Endometrium (tissue), 2 donors: ENCODE measurements around the gene PCDH15.

Experiments
- FAIRE-seq: peaks from 2 replicates; lab custom pipeline; 2012; peaks lifted over from hg19 to GRCh38; lab: Jason Lieb, UNC
- donor health status: control.
- donor health status: control.

Gene PCDH15

GRCh38 chr10:54800741-54801421 is at the start of gene PCDH15:
TSS of gene PCDH15 (minus strand) at chr10:54801231. CDS start at chr10:54664262, 136,969 bp downstream.
- no peak for FAIRE-seq

DNA sequence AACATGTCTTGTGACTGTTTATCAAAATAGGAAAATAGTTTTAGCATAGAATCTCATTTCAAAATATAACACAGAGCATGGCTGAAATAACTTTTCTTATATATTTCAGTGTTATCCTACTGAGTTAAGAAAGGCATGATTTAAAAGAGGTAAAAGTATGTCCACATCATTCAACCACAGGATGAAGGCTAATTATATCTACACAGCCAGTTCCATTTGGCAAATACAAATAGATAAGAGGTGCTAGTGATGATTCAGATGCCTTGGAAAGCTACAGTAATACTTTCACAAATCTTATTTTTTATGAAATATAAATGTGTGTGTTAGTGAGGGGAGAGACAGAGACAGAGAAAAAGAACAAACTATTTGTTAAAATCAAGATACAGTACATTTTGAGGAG is 42.9 kb upstream of the PCDH15 start:
- no peak for FAIRE-seq

DNA sequence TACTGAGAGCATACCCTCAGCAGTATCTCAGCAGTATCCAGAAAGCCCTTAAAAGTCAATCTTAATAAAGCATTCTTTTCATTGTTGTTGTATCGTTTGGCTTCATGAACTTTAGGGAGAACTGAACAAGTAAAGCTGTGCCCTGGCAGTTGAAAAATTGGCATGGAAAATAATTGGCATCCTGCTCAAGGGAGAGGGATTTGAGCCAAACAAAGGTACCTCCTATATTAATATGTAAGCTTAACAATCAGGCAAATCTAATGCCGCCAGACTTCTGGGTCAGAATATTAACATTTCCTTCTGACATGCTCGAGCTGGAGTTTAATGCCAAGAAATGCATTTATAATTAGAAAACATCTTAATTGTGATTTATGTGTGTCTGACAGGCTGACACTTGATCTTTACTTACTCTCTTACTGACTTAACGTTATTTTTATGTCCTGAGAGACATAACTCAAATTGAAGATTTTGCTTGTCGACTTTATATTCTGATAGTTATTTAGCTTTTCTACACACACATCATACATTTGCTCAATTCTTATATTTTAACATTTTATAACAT is 42.1 kb upstream of the PCDH15 start:
- no peak for FAIRE-seq

GRCh38 chr10:54837479-54837878 is 36.4 kb upstream of the PCDH15 start:
- FAIRE-seq = no peak

- FAIRE-seq = no peak
Measured at GRCh38 chr10:54833029-54833428, 32.0 kb upstream of the PCDH15 start.

GRCh38 chr10:54826994-54827560 is 26.0 kb upstream of the PCDH15 start:
- FAIRE-seq = no peak

DNA sequence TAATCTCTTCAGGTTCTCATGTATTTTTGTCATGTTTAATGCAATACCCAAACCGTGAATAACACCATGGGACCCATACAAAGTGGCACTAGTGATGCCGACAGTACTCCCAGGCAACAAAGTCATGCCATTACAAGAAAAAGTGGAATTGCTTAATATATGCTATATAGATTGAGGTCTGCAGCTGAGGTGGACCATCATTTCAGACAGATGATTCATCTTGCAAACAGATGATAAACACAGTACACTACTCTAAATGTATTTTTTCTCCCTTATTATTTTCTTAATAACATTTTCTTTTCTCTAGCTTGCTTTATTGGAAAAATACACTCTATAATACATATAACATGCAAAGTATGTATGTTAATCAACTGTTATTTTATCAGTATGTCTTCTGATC is 14.6 kb upstream of the PCDH15 start:
- FAIRE-seq = no peak

DNA sequence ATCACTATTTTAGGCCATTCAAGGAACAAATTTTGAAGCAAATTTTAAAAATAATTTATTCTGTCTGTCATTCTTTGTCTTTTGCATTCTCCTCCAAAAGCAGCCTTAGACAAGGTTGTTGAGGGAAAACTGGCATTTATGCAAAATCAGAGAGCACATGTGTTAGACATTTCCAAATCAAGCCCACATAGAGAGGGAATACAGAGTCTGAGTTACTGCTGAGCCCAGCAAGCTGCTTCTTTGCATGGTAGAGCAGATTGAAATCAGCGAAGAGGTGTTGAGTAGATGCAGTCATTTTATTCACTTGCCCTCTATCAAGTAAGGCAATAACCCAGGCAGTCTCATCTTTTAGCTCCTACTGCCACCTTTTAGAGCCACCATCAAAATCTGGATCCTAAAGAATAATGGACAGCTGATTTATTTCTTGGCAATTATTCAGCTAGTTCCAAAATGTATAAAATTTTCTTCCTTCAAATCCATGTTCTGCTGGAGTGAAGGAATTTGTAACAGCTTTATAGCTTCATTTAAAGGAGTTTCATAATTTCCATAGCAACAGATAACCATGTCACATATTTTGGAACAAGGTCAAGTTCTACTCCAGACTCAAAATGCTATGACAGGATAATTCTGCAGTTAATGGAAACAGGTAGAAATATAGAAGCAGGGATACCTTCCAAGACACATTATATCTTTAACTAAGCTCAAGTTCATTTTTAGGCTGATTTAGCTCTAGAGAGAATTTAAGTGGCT is 7.3 kb upstream of the PCDH15 start:
- no peak for FAIRE-seq

- no peak for FAIRE-seq
Measured at GRCh38 chr10:54799506-54799905, 1.5 kb downstream of the PCDH15 start.

DNA sequence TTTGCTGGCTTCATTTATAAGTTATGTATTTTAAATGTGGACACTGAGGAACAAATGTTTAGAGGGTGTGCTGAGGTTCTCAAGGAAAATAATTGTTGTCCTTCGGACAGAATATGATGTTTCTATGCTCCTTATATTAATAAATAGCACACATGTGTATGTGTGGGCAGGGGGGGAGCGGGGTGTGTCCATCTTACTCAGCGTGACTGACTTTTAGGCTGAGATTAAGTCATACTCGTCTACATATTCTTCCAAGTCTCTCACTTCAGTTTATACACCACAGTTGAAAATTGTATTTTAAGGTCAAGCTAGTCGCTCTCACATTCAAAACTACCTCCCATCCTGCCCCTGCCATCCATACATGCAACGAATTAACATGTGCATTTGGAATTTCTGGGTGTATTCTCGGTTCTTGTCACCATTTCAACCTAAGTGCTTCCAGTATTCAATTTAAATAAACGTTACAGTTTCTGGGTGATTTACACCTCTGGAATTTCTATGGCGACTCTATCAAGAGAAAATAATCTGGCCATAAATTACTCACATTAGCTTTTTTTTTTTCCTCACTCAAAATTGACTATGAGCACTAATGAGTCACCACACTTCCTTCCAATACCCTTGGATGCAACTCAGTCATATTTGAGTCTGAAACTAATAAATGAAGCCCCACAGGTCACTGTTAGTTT is 3.3 kb downstream of the PCDH15 start:
- no peak for FAIRE-seq

DNA sequence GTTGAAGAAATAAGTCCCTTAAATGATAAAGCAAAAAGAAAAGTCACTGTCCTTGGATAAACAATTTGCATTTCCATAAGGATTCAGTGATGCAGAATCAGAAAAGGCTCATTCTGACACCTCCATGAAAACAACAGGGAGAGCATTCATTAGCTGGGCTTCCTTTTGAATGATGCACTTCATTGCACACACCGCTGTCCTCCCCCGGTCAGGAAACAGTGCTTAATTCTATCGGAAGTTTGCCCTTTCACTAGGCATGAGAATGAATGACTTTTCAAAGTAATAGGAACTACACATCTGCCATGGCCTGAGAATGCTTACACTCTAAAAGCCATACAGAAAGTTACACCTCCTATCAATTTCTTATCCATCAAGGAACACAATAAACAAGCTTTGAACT is 4.2 kb downstream of the PCDH15 start:
- no peak for FAIRE-seq

DNA sequence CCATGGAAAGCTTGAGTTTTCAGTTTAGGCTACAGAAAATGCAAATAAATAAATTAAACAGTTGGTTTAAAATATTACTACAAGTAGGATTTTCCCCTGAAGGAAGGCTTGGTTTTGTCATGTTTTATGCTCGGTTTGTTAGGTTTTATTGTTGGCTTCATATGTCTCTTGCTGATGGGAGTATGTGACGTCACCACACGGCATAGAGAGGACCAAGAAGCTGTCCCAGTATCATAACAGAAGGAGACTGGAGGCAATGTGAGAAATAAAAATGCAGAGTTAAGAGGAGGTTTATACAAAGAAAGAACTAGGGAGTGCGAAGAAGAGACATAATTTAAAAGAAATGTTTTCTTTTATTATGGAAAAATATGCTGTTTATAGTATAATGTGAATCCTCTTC is 24.4 kb downstream of the PCDH15 start:
- no peak for FAIRE-seq

GRCh38 chr10:54772468-54773122 is 28.4 kb downstream of the PCDH15 start:
- FAIRE-seq = no peak

- no peak for FAIRE-seq
Measured at GRCh38 chr10:54769051-54769450, 32.0 kb downstream of the PCDH15 start.

GRCh38 chr10:54758791-54759190 is 42.2 kb downstream of the PCDH15 start:
- no peak for FAIRE-seq

GRCh38 chr10:54749623-54750022 is 51.4 kb downstream of the PCDH15 start:
- no peak for FAIRE-seq

DNA sequence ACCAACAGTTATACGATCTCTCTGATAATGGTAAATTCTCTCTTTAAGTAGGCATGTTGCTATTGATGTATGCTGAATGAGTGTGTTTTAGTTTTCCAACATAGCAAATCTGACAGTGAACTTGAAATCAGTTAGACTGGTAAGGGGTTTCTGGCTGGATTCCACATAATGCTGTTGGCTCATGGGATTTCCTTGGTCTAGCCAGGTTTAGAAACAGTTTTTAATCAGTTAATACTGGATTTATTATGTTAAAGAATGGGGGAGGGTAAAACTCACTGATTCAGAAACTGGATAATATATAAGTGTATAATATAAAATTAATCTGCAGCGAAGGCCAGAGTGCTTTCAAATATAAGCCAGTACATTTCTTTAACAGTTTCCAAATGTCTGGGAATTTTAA is 55.6 kb downstream of the PCDH15 start:
- no peak for FAIRE-seq

DNA sequence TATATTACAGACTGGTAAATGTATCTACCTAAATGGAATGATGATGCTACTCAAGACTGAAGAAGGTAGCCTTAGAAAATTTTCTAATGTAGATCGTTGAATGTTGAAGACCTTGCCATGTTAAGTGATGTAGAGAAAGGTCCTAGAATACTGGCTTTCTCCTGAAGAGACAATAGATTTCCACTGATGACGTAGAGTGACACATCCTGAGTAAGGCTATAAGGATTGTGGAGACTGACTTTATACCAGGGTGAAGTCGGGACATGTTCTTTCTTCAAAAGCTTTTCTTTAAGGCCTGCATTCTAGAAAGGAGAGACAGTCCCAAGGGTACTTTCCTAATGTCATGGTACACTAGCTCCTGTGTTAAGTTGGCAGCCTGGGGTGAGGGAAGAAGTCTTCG is 58.6 kb downstream of the PCDH15 start:
- no peak for FAIRE-seq

DNA sequence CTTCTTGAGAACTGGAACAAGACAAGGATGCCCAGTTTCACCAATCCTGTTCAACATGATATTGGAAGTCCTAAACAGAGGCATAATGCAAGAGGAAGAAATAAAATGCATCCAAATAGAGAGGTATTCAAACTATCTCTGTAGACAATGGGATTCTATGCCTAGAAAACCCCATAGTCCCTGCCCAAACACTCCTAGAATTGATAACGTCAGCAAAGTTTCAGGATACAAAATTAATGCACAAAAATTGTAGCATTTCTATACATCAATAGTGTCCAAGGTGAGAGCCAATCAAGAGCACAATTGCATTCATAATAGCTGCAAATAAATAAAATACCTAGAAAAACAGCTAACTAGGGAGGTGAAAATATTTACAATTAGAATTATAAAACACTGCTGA is 72.5 kb downstream of the PCDH15 start:
- FAIRE-seq = no peak

DNA sequence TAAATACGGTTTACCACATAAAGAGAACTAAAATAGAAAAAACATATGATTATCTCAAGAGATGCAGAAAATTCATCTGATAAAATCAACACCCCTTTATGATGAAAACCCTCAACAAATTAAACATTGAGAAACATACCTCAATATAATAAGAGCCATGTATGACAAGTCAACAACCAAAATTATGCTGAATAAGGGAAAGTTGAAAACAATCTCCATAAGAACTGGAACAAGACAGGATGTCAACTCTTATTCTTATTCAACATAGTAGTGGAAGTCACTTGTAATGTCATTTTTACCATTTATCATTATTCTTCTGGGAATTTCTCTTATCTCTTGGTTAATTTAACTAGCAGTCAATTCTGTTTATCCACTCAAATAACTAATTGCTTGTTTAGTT is 79.0 kb downstream of the PCDH15 start:
- FAIRE-seq = no peak

GRCh38 chr10:54710918-54711317 is 90.1 kb downstream of the PCDH15 start:
- FAIRE-seq = no peak

GRCh38 chr10:54708591-54708990 is 92.4 kb downstream of the PCDH15 start:
- no peak for FAIRE-seq
